HEK293 (cell line): Measurements from ENCODE around the gene USP3.

Experiments used
- CTCF ChIA-PET: fragments of 350-600 bp; formaldehyde crosslinking; extraction: SDS; loops from one replicate; lab custom pipeline; 2021; ENCODE audit warnings: antibody characterized with exemption; lab: Yijun Ruan, JAX
- POLR2A ChIA-PET: fragments of 300-600 bp; formaldehyde crosslinking; extraction: SDS; loops from one replicate; lab custom pipeline; 2020; ENCODE audit warnings: antibody characterized with exemption, inconsistent platforms; lab: Yijun Ruan, JAX
- H3K27ac ChIP-seq: fragments of 200-500 bp; sonication (Bioruptor generic); 2 replicates; pipeline ENCODE4 v1.5.1; 2014; ENCODE audit warnings: low read depth, low read length, control low read depth, inconsistent platforms; ENCODE audit errors: extremely low read depth
- H3K36me3 ChIP-seq, 2 experiments: fragments of 200-500 bp in 1 of 2; sonication (Bioruptor generic) in 1 of 2; 1 replicate in 1 of 2; 2 replicates in 1 of 2; pipeline ENCODE4 v1.5.1; 2014 to 2017; ENCODE audit warnings: inconsistent platforms in 2 of 2, low read length in 2 of 2; ENCODE audit not compliant: control insufficient read depth in 2 of 2, insufficient read depth in 1 of 2
- H3K4me1 ChIP-seq: fragments of 200-500 bp; sonication (Bioruptor generic); 2 replicates; pipeline ENCODE4 v1.5.1; 2014; ENCODE audit warnings: mild to moderate bottlenecking, low read length, inconsistent platforms; ENCODE audit not compliant: control insufficient read depth, insufficient read depth
- H3K4me3 ChIP-seq: 2 replicates; pipeline ENCODE4 v1.5.1; 2011; ENCODE audit warnings: low read depth, mild to moderate bottlenecking, control low read depth, low read length, moderate library complexity
- H3K9me3 ChIP-seq: fragments of 200-500 bp; sonication (Bioruptor generic); 2 replicates; pipeline ENCODE4 v1.5.1; 2014; ENCODE audit warnings: low read depth, low read length, inconsistent platforms; ENCODE audit not compliant: control insufficient read depth, insufficient read depth
- EGR2 ChIP-seq: fragments of 450-650 bp; formaldehyde crosslinking; IDR thresholded peaks from 2 replicates; pipeline ENCODE4 v1.5.1; 2016; ENCODE audit warnings: low read depth, missing biosample characterization, missing genetic modification characterization
- FEZF1 ChIP-seq: fragments of 450-650 bp; formaldehyde crosslinking; IDR thresholded peaks from 2 replicates; pipeline ENCODE4 v1.5.1; 2016; ENCODE audit warnings: missing biosample characterization, missing genetic modification characterization
- GLIS1 ChIP-seq: fragments of 450-650 bp; formaldehyde crosslinking; IDR thresholded peaks from 2 replicates; pipeline ENCODE4 v1.5.1; 2016; ENCODE audit warnings: missing biosample characterization, missing genetic modification characterization
- KLF1 ChIP-seq: fragments of 450-650 bp; formaldehyde crosslinking; IDR thresholded peaks from 2 replicates; pipeline ENCODE4 v1.5.1; 2016; ENCODE audit warnings: missing biosample characterization, missing genetic modification characterization
- MYNN ChIP-seq: fragments of 450-650 bp; formaldehyde crosslinking; IDR thresholded peaks from 2 replicates; pipeline ENCODE4 v1.5.1; 2016; ENCODE audit warnings: missing biosample characterization, missing genetic modification characterization, borderline replicate concordance
- OVOL3 ChIP-seq: fragments of 450-650 bp; formaldehyde crosslinking; IDR thresholded peaks from 2 replicates; pipeline ENCODE4 v1.5.1; 2016; ENCODE audit warnings: missing biosample characterization, missing genetic modification characterization
- ZBTB1 ChIP-seq: fragments of 450-650 bp; formaldehyde crosslinking; IDR thresholded peaks from 2 replicates; pipeline ENCODE4 v1.5.1; 2016; ENCODE audit warnings: missing biosample characterization, missing genetic modification characterization
- ZEB2 ChIP-seq: fragments of 450-650 bp; formaldehyde crosslinking; IDR thresholded peaks from 2 replicates; pipeline ENCODE4 v1.5.1; 2016; ENCODE audit warnings: missing biosample characterization, missing genetic modification characterization
- ZNF146 ChIP-seq: fragments of 450-650 bp; formaldehyde crosslinking; IDR thresholded peaks from 2 replicates; pipeline ENCODE4 v1.5.1; 2016; ENCODE audit warnings: missing biosample characterization, missing genetic modification characterization
- ZNF157 ChIP-seq: fragments of 450-650 bp; formaldehyde crosslinking; IDR thresholded peaks from 2 replicates; pipeline ENCODE4 v1.5.1; 2016; ENCODE audit warnings: missing biosample characterization, missing genetic modification characterization
- ZNF341 ChIP-seq: fragments of 450-650 bp; formaldehyde crosslinking; IDR thresholded peaks from 2 replicates; pipeline ENCODE4; 2016; ENCODE audit warnings: low read depth, missing biosample characterization, missing genetic modification characterization
- ZNF548 ChIP-seq: fragments of 450-650 bp; formaldehyde crosslinking; IDR thresholded peaks from 2 replicates; pipeline ENCODE4 v1.5.1; 2016; ENCODE audit warnings: missing biosample characterization, missing genetic modification characterization
- ZNF561 ChIP-seq: fragments of 450-650 bp; IDR thresholded peaks from 2 replicates; pipeline ENCODE4 v1.5.1; 2018; ENCODE audit warnings: missing biosample characterization, missing genetic modification characterization, borderline replicate concordance
- ZNF658 ChIP-seq: fragments of 450-650 bp; formaldehyde crosslinking; IDR thresholded peaks from 2 replicates; pipeline ENCODE4; 2016; ENCODE audit warnings: missing biosample characterization, missing genetic modification characterization
- TF ChIP-seq, protein P1 (sequence below): fragments of 450-650 bp; formaldehyde crosslinking; conservative IDR thresholded peaks from 2 replicates; pipeline ENCODE4 v1.5.1; 2016; ENCODE audit warnings: low read depth, missing biosample characterization, missing genetic modification characterization
- TF ChIP-seq, protein P2 (sequence below): fragments of 450-650 bp; formaldehyde crosslinking; IDR thresholded peaks from 2 replicates; pipeline ENCODE4 v1.5.1; 2016; ENCODE audit warnings: missing biosample characterization, missing genetic modification characterization
- TF ChIP-seq, protein P3 (sequence below): fragments of 450-650 bp; formaldehyde crosslinking; IDR thresholded peaks from 2 replicates; pipeline ENCODE4 v1.5.1; 2016; ENCODE audit warnings: missing biosample characterization, missing genetic modification characterization

USP3 gene

DNA sequence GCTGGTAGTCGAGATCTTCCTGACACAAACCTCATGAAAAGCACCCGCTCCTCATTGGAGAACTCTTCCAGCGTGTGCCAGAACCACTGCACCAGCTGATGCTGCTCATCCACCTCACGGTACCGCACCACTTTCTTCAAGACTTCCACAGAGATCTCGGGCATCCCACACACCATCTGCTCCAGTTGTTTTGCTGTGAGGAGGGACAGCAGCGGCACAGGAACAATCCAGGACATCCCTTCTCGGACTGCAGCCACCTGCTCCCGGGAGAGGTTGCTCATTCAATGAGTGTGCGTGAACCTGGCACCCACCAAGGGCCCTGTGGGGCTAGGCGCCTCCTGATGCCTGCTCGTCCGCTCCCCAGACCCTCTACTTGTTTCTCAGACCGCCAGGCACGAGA, 107.9 kb downstream of the USP3 start (continued):
- TF ChIP-seq, protein P1, sequence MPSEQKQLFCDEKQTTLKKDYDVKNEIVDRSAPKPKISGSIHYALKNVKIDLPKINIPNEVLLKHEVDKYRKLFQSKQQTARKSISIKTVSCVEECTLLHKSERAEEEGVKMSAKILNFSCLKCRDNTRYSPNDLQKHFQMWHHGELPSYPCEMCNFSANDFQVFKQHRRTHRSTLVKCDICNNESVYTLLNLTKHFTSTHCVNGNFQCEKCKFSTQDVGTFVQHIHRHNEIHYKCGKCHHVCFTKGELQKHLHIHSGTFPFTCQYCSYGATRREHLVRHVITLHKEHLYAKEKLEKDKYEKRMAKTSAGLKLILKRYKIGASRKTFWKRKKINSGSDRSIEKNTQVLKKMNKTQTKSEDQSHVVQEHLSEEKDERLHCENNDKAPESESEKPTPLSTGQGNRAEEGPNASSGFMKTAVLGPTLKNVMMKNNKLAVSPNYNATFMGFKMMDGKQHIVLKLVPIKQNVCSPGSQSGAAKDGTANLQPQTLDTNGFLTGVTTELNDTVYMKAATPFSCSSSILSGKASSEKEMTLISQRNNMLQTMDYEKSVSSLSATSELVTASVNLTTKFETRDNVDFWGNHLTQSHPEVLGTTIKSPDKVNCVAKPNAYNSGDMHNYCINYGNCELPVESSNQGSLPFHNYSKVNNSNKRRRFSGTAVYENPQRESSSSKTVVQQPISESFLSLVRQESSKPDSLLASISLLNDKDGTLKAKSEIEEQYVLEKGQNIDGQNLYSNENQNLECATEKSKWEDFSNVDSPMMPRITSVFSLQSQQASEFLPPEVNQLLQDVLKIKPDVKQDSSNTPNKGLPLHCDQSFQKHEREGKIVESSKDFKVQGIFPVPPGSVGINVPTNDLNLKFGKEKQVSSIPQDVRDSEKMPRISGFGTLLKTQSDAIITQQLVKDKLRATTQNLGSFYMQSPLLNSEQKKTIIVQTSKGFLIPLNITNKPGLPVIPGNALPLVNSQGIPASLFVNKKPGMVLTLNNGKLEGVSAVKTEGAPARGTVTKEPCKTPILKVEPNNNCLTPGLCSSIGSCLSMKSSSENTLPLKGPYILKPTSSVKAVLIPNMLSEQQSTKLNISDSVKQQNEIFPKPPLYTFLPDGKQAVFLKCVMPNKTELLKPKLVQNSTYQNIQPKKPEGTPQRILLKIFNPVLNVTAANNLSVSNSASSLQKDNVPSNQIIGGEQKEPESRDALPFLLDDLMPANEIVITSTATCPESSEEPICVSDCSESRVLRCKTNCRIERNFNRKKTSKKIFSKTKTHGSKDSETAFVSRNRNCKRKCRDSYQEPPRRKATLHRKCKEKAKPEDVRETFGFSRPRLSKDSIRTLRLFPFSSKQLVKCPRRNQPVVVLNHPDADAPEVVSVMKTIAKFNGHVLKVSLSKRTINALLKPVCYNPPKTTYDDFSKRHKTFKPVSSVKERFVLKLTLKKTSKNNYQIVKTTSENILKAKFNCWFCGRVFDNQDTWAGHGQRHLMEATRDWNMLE (tag by site-specific recombination): no peak
- TF ChIP-seq OVOL3 (tag by site-specific recombination) (no peak), ZNF561 (tag by site-specific recombination) (no peak)

DNA sequence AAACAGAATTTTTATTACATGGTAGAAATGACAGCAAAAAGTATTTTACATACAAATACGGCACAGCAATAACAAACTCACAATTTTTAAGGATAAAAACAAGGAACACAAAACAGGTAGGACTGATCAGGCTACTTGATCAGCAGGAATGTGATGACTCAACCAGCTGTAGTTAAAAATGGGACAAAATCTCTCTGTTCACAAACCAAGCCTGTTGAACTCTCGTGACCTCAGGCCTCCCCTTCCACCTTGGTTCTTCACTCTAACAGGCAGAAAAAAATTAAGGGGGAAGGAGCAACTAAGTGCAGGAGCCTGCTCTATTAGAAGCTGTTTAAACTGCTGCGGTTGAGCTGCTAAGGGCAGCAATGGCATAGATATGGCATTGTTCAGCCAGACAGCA, 111.5 kb downstream of the USP3 start:
- TF ChIP-seq ZNF548 (tag by site-specific recombination): no peak
- TF ChIP-seq ZBTB1: no peak
- no peak for TF ChIP-seq ZNF157 (tag by site-specific recombination)
- TF ChIP-seq ZEB2 (tag by site-specific recombination): no peak
- no peak for TF ChIP-seq MYNN (tag by site-specific recombination)
- TF ChIP-seq, protein P2, sequence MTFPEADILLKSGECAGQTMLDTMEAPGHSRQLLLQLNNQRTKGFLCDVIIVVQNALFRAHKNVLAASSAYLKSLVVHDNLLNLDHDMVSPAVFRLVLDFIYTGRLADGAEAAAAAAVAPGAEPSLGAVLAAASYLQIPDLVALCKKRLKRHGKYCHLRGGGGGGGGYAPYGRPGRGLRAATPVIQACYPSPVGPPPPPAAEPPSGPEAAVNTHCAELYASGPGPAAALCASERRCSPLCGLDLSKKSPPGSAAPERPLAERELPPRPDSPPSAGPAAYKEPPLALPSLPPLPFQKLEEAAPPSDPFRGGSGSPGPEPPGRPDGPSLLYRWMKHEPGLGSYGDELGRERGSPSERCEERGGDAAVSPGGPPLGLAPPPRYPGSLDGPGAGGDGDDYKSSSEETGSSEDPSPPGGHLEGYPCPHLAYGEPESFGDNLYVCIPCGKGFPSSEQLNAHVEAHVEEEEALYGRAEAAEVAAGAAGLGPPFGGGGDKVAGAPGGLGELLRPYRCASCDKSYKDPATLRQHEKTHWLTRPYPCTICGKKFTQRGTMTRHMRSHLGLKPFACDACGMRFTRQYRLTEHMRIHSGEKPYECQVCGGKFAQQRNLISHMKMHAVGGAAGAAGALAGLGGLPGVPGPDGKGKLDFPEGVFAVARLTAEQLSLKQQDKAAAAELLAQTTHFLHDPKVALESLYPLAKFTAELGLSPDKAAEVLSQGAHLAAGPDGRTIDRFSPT (tag by site-specific recombination): no peak
- TF ChIP-seq ZNF658 (tag by site-specific recombination): no peak
- TF ChIP-seq ZNF146 (tag by site-specific recombination): no peak
- no peak for TF ChIP-seq ZNF341 (tag by site-specific recombination)
- TF ChIP-seq KLF1 (tag by site-specific recombination): no peak
- no peak for TF ChIP-seq FEZF1 (tag by site-specific recombination)
- TF ChIP-seq, protein P3, sequence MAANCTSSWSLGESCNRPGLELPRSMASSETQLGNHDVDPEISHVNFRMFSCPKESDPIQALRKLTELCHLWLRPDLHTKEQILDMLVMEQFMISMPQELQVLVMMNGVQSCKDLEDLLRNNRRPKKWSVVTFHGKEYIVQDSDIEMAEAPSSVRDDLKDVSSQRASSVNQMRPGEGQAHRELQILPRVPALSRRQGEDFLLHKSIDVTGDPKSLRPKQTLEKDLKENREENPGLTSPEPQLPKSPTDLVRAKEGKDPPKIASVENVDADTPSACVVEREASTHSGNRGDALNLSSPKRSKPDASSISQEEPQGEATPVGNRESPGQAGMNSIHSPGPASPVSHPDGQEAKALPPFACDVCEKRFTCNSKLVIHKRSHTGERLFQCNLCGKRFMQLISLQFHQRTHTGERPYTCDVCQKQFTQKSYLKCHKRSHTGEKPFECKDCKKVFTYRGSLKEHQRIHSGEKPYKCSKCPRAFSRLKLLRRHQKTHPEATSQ (tag by site-specific recombination): no peak
- no peak for TF ChIP-seq ZNF561 (tag by site-specific recombination)
- TF ChIP-seq EGR2 (tag by site-specific recombination): no peak
- no peak for TF ChIP-seq GLIS1 (tag by site-specific recombination)
- CTCF ChIA-PET: interaction anchor here (0.6 to 0.9 kb wide), 2 partner anchors 8 to 537 kb away, joined by 3 to 4 read pairs; no protein-coding TSS in a partner anchor
- POLR2A ChIA-PET: no interaction called here
- no peaks in the 10 kb centered on the region for H3K9me3 ChIP-seq
- no peak overlapping the region for H3K4me3 ChIP-seq
- no peaks in the 10 kb centered on the region; the same call in 1 of the 2 replicates for H3K4me1 ChIP-seq
- peaks cover 0 to 21% of the 10 kb centered on the region in 2 experiments; a peak in 2 of 3 replicates for H3K36me3 ChIP-seq
- H3K27ac ChIP-seq: no peak overlapping the region
